ENCODE results near the gene RBM33. TPM values are rescaled to one million over a fixed set of nuclear protein-coding genes. Genes with fewer than 3 reads are reported as not detected.

Gene RBM33
- total and polyA plus RNA-seq, 9 of the 15 experiments (the other 6 are each of a cell fraction or from before 2014, with no cell fraction given) = 4.4 to 80.7 (median 27.3) TPM

GRCh38 chr7:155644971-155645509 lies 579 bp downstream of the RBM33 start (continued):
- TF ChIP-seq, protein P1, sequence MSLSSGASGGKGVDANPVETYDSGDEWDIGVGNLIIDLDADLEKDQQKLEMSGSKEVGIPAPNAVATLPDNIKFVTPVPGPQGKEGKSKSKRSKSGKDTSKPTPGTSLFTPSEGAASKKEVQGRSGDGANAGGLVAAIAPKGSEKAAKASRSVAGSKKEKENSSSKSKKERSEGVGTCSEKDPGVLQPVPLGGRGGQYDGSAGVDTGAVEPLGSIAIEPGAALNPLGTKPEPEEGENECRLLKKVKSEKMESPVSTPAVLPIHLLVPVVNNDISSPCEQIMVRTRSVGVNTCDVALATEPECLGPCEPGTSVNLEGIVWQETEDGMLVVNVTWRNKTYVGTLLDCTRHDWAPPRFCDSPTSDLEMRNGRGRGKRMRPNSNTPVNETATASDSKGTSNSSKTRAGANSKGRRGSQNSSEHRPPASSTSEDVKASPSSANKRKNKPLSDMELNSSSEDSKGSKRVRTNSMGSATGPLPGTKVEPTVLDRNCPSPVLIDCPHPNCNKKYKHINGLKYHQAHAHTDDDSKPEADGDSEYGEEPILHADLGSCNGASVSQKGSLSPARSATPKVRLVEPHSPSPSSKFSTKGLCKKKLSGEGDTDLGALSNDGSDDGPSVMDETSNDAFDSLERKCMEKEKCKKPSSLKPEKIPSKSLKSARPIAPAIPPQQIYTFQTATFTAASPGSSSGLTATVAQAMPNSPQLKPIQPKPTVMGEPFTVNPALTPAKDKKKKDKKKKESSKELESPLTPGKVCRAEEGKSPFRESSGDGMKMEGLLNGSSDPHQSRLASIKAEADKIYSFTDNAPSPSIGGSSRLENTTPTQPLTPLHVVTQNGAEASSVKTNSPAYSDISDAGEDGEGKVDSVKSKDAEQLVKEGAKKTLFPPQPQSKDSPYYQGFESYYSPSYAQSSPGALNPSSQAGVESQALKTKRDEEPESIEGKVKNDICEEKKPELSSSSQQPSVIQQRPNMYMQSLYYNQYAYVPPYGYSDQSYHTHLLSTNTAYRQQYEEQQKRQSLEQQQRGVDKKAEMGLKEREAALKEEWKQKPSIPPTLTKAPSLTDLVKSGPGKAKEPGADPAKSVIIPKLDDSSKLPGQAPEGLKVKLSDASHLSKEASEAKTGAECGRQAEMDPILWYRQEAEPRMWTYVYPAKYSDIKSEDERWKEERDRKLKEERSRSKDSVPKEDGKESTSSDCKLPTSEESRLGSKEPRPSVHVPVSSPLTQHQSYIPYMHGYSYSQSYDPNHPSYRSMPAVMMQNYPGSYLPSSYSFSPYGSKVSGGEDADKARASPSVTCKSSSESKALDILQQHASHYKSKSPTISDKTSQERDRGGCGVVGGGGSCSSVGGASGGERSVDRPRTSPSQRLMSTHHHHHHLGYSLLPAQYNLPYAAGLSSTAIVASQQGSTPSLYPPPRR (CRISPR knock-in tag; IDR thresholded peaks at IDR 0.05; ENCODE audit: borderline replicate concordance) = no peak
- TF ChIP-seq MBD2 (IDR thresholded peaks at IDR 0.05; ENCODE audit: borderline replicate concordance, low read depth) (no peak; the same call in 1 of the 2 replicates), ZKSCAN3 (CRISPR knock-in tag; IDR thresholded peaks at IDR 0.05) (no peak), SIN3A (IDR thresholded peaks at IDR 0.05; ENCODE audit: borderline replicate concordance in 2 of 2, control insufficient read depth in 1 of 2, low read depth in 2 of 2, low read length in 2 of 2) (peak; percentile 22 to 24; a peak in 2 of 4 replicates), ARHGAP35 (IDR thresholded peaks at IDR 0.05; ENCODE audit: partially characterized antibody) (no peak), PURB (CRISPR knock-in tag; IDR thresholded peaks at IDR 0.05; ENCODE audit: low read depth) (no peak), TCF15 (CRISPR knock-in tag; IDR thresholded peaks at IDR 0.05) (no peak), SP2 (IDR thresholded peaks at IDR 0.05; ENCODE audit: extremely low read depth, low read depth, low read length, poor library complexity, severe bottlenecking) (no peak), GABPB2 (CRISPR knock-in tag; conservative IDR thresholded peaks at IDR 0.05) (no peak), ZFP30 (CRISPR knock-in tag; IDR thresholded peaks at IDR 0.05; ENCODE audit: borderline replicate concordance) (no peak), BDP1 (IDR thresholded peaks at IDR 0.05; ENCODE audit: insufficient read depth, insufficient read length) (no peak), ARID3A (IDR thresholded peaks at IDR 0.05; ENCODE audit: borderline replicate concordance, low read depth, low read length) (no peak), ZNF354B (CRISPR knock-in tag; IDR thresholded peaks at IDR 0.05) (no peak), JUNB (CRISPR knock-in tag; conservative IDR thresholded peaks at IDR 0.05) (no peak), STAT5A (IDR thresholded peaks at IDR 0.05; ENCODE audit: borderline replicate concordance, low read length) (no peak), NR0B1 (IDR thresholded peaks at IDR 0.05; ENCODE audit: partially characterized antibody) (no peak), ZBTB34 (CRISPR knock-in tag; IDR thresholded peaks at IDR 0.05) (no peak), POLR2AphosphoS2 (IDR thresholded peaks at IDR 0.05; ENCODE audit: low read length) (no peak), EP400 (IDR thresholded peaks at IDR 0.05) (no peak)

Measured in K562 (cell line).